ENCODE data around the gene IRS2.

Gene IRS2

GRCh38 chr13:109786457-109787134 is at the start of gene IRS2:
TSS of gene IRS2 (minus strand) at chr13:109786583. CDS start at chr13:109786053, 530 bp downstream.
- TF ChIP-seq CTCF (IDR thresholded peaks at IDR 0.05): no peak

- TF ChIP-seq CTCF (IDR thresholded peaks at IDR 0.05): no peak
Observed at GRCh38 chr13:109834973-109835720, 48.8 kb upstream of the IRS2 start.

- TF ChIP-seq CTCF (IDR thresholded peaks at IDR 0.05): no peak
Observed at GRCh38 chr13:109833940-109834339, 47.6 kb upstream of the IRS2 start.

- TF ChIP-seq CTCF (IDR thresholded peaks at IDR 0.05): no peak
Observed at GRCh38 chr13:109833071-109833470, 46.7 kb upstream of the IRS2 start.

GRCh38 chr13:109821103-109821502 is 34.7 kb upstream of the IRS2 start:
- TF ChIP-seq CTCF (IDR thresholded peaks at IDR 0.05): no peak

- no peak for TF ChIP-seq CTCF (IDR thresholded peaks at IDR 0.05)
Observed at GRCh38 chr13:109819874-109820273, 33.5 kb upstream of the IRS2 start.

- no peak for TF ChIP-seq CTCF (IDR thresholded peaks at IDR 0.05)
Observed at GRCh38 chr13:109818886-109819285, 32.5 kb upstream of the IRS2 start.
